ENCODE data around the gene NFYB.

GRCh38 chr12:104142543-104142942 lies 4.5 kb upstream of the NFYB start:
- TF ChIP-seq CTCF (IDR thresholded peaks at IDR 0.05) (no peak), EZH2 (IDR thresholded peaks at IDR 0.05; ENCODE audit: borderline replicate concordance, insufficient read depth, low read depth, low read length, poor library complexity, severe bottlenecking) (no peak)

All from B cell (primary cell).